ENCODE measurements around the gene FDX1. TPM values are rescaled to one million over a fixed set of nuclear protein-coding genes. Genes with fewer than 3 reads are reported as not detected.

The FDX1 gene
- total RNA-seq, 2 donors from 2014 or later: 7.7 to 8.0 TPM

- H3K4me1 Mint-ChIP-seq (ENCODE audit: low read depth): no peaks in the 10 kb centered on the region
- H3K27me3 Mint-ChIP-seq (ENCODE audit: low read depth): peaks cover 5% of the 10 kb centered on the region
- no peaks in the 10 kb centered on the region for H3K9me3 Mint-ChIP-seq
- peaks cover 2 to 4% of the 10 kb centered on the region in 2 donors for H3K36me3 Mint-ChIP-seq (ENCODE audit: insufficient read depth in 2 of 2)
- no peak overlapping the region for H3K27ac Mint-ChIP-seq
- H3K4me3 Mint-ChIP-seq: no peak overlapping the region
- no peak for ATAC-seq (replicated peaks in 1 of 2)
- DNase-seq: no peak
These were observed 7.3 kb upstream of the FDX1 start for GRCh38 chr11:110422306-110422905.

GRCh38 chr11:110424775-110425444 lies 4.8 kb upstream of the FDX1 start:
- no peak for ATAC-seq (replicated peaks in 1 of 2)
- Mint-ChIP-seq H3K4me3 (no peak overlapping the region), H3K27ac (no peak overlapping the region), H3K4me1 (ENCODE audit: low read depth) (peaks cover 11% of the 10 kb centered on the region), H3K27me3 (ENCODE audit: low read depth) (no peaks in the 10 kb centered on the region), H3K9me3 (no peaks in the 10 kb centered on the region), H3K36me3 (ENCODE audit: insufficient read depth in 2 of 2) (peaks cover 2 to 4% of the 10 kb centered on the region in 2 donors)
- no peak for DNase-seq

- Mint-ChIP-seq H3K27me3 (ENCODE audit: low read depth) (no peaks in the 10 kb centered on the region), H3K9me3 (no peaks in the 10 kb centered on the region), H3K4me3 (no peak overlapping the region), H3K36me3 (ENCODE audit: insufficient read depth in 2 of 2) (peaks cover 4 to 8% of the 10 kb centered on the region in 2 donors), H3K27ac (no peak overlapping the region), H3K4me1 (ENCODE audit: low read depth) (peaks cover 12% of the 10 kb centered on the region)
- ATAC-seq (replicated peaks in 1 of 2) (no peak), DNase-seq (no peak)
These were observed 3.8 kb upstream of the FDX1 start for GRCh38 chr11:110425751-110426545.

- H3K36me3 Mint-ChIP-seq (ENCODE audit: insufficient read depth in 2 of 2): peaks cover 3 to 5% of the 10 kb centered on the region in 2 donors
- H3K27ac Mint-ChIP-seq: no peak overlapping the region
- DNase-seq (no peak), ATAC-seq (replicated peaks in 1 of 2) (no peak)
- no peaks in the 10 kb centered on the region for H3K9me3 Mint-ChIP-seq
- no peak overlapping the region for H3K4me3 Mint-ChIP-seq
- peaks cover 33% of the 10 kb centered on the region for H3K4me1 Mint-ChIP-seq (ENCODE audit: low read depth)
- no peaks in the 10 kb centered on the region for H3K27me3 Mint-ChIP-seq (ENCODE audit: low read depth)
These were observed 1.7 kb upstream of the FDX1 start for GRCh38 chr11:110428040-110428439.

- Mint-ChIP-seq H3K4me1 (ENCODE audit: low read depth) (peaks cover 44% of the 10 kb centered on the region), H3K27me3 (ENCODE audit: low read depth) (no peaks in the 10 kb centered on the region), H3K9me3 (no peaks in the 10 kb centered on the region), H3K4me3 (peak overlapping the region; percentile 82 to 90), H3K27ac (no peak overlapping the region), H3K36me3 (ENCODE audit: insufficient read depth in 2 of 2) (peaks cover 3 to 5% of the 10 kb centered on the region in 2 donors)
- peak in 1 of 2 donors; percentile 22 for DNase-seq
- ATAC-seq (replicated peaks in 1 of 2): no peak
These were observed 605 bp upstream of the FDX1 start for GRCh38 chr11:110428956-110429730.

GRCh38 chr11:110430267-110431050 lies 711 bp downstream of the FDX1 start:
- ATAC-seq (replicated peaks in 1 of 2) (peak; percentile 47 to 50), DNase-seq (peak; percentile 7 to 55)
- H3K9me3 Mint-ChIP-seq: no peaks in the 10 kb centered on the region
- H3K27me3 Mint-ChIP-seq (ENCODE audit: low read depth): no peaks in the 10 kb centered on the region
- peaks cover 55% of the 10 kb centered on the region for H3K4me1 Mint-ChIP-seq (ENCODE audit: low read depth)
- peak overlapping the region; percentile 99 to 100 for H3K4me3 Mint-ChIP-seq
- H3K27ac Mint-ChIP-seq: peak overlapping the region; percentile 99
- H3K36me3 Mint-ChIP-seq (ENCODE audit: insufficient read depth in 2 of 2): peaks cover 3 to 5% of the 10 kb centered on the region in 2 donors

- Mint-ChIP-seq H3K27ac (peak overlapping the region; percentile 99), H3K27me3 (ENCODE audit: low read depth) (no peaks in the 10 kb centered on the region), H3K36me3 (ENCODE audit: insufficient read depth in 2 of 2) (peaks cover 3 to 5% of the 10 kb centered on the region in 2 donors), H3K4me1 (ENCODE audit: low read depth) (peaks cover 62% of the 10 kb centered on the region), H3K4me3 (peak overlapping the region; percentile 99 to 100), H3K9me3 (no peaks in the 10 kb centered on the region)
- DNase-seq: no peak
- ATAC-seq (replicated peaks in 1 of 2): no peak
These were observed 1.4 kb downstream of the FDX1 start for GRCh38 chr11:110431051-110431672.

- Mint-ChIP-seq H3K36me3 (ENCODE audit: insufficient read depth in 2 of 2) (peaks cover 3 to 5% of the 10 kb centered on the region in 2 donors), H3K27ac (peak overlapping the region; percentile 99), H3K4me1 (ENCODE audit: low read depth) (peaks cover 66% of the 10 kb centered on the region), H3K4me3 (peak overlapping the region; percentile 99 to 100), H3K9me3 (no peaks in the 10 kb centered on the region), H3K27me3 (ENCODE audit: low read depth) (no peaks in the 10 kb centered on the region)
- no peak for ATAC-seq (replicated peaks in 1 of 2)
- DNase-seq: no peak
These were observed 1.9 kb downstream of the FDX1 start for GRCh38 chr11:110431674-110432073.

- peak overlapping the region in 1 of 2 donors; percentile 71 for H3K4me3 Mint-ChIP-seq
- peaks cover 3 to 9% of the 10 kb centered on the region in 2 donors for H3K36me3 Mint-ChIP-seq (ENCODE audit: insufficient read depth in 2 of 2)
- DNase-seq (no peak), ATAC-seq (replicated peaks in 1 of 2) (no peak)
- H3K27ac Mint-ChIP-seq: peak overlapping the region; percentile 77
- H3K4me1 Mint-ChIP-seq (ENCODE audit: low read depth): peaks cover 77% of the 10 kb centered on the region
- H3K9me3 Mint-ChIP-seq: no peaks in the 10 kb centered on the region
- no peaks in the 10 kb centered on the region for H3K27me3 Mint-ChIP-seq (ENCODE audit: low read depth)
These were observed 3.1 kb downstream of the FDX1 start for GRCh38 chr11:110432713-110433392.

- ATAC-seq (replicated peaks in 1 of 2) (no peak), DNase-seq (no peak)
- Mint-ChIP-seq H3K27ac (peak overlapping the region; percentile 5), H3K36me3 (ENCODE audit: insufficient read depth in 2 of 2) (peaks cover 3 to 14% of the 10 kb centered on the region in 2 donors), H3K27me3 (ENCODE audit: low read depth) (no peaks in the 10 kb centered on the region), H3K4me3 (peak overlapping the region in 1 of 2 donors; percentile 11), H3K4me1 (ENCODE audit: low read depth) (peaks cover 77% of the 10 kb centered on the region), H3K9me3 (no peaks in the 10 kb centered on the region)
These were observed 3.9 kb downstream of the FDX1 start for GRCh38 chr11:110433393-110434333.
